ENCODE measurements around the gene FBXL17. TPM values are rescaled to one million over a fixed set of nuclear protein-coding genes. Genes with fewer than 3 reads are reported as not detected.

Gene FBXL17
- total and polyA plus RNA-seq, 2 of the 4 experiments (the other 2 are of a cell fraction), result 3.9 to 8.1 TPM

DNA sequence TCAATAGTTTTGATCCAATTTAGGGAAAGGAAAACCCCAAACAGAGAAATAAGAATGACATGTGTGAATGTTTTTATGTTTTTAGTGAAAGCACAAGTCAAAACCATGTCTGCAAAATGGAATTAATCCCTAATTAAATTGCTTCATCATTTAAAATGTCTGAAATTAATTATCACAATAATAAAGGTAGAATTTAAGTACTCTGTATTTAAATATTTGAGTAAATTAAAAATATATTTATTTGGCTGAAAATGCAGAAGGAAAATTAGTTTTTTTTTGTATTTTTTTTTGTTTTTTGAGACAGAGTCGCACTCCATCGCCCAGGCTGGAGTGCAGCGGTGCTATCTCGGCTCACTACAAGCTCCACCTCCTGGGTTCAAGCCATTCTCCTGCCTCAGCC, 380.7 kb downstream of the FBXL17 start:
- dilution Hi-C loops (cut with HindIII; ENCODE audit: low sequenced_read_pairs, unreplicated experiment), result no loop called here
- ATAC-seq (ENCODE audit: low read depth), result no peak
- Histone ChIP-seq H3K14ac (replicated peaks; ENCODE audit: low read depth, low read length) (no peak overlapping the region), H3K9ac (ENCODE audit: low read depth, low read length) (no peak overlapping the region), H2BK120ac (ENCODE audit: low read depth, low read length) (no peak overlapping the region), H3K79me1 (ENCODE audit: low read depth in 1 of 2, low read length in 2 of 2) (no peaks in the 10 kb centered on the region), H3K4me3 (ENCODE audit: insufficient read depth, low read depth, low read length) (no peak overlapping the region), H2AK5ac (ENCODE audit: low read depth, low read length) (no peak overlapping the region), H3K4me2 (ENCODE audit: low read depth, low read length) (no peak overlapping the region), H3K4me1 (ENCODE audit: control insufficient read depth, insufficient read depth, low read length) (peaks cover 4% of the 10 kb centered on the region), H3K56ac (ENCODE audit: extremely low read depth, insufficient read depth, low read length) (no peak overlapping the region), H4K91ac (ENCODE audit: insufficient read depth, low read depth, low read length) (no peak overlapping the region), H3K4ac (ENCODE audit: low read depth, low read length) (no peak overlapping the region), H2BK15ac (ENCODE audit: low read depth, low read length) (no peak overlapping the region), H4K5ac (ENCODE audit: low read depth, low read length) (no peak overlapping the region), H3K36me3 (ENCODE audit: control insufficient read depth, insufficient read depth, low read length) (no peaks in the 10 kb centered on the region), H4K20me1 (ENCODE audit: insufficient read depth, low read length) (no peaks in the 10 kb centered on the region), H3K27me3 (ENCODE audit: control insufficient read depth, insufficient read depth, low read length) (no peaks in the 10 kb centered on the region), H3K9me3 (ENCODE audit: control insufficient read depth, insufficient read depth, low read length) (no peaks in the 10 kb centered on the region), H3K9me1 (ENCODE audit: insufficient read depth, low read length) (no peaks in the 10 kb centered on the region), H2BK20ac (ENCODE audit: low read depth, low read length) (no peak overlapping the region), H3K18ac (ENCODE audit: low read depth, low read length) (no peak overlapping the region), H2AFZ (replicated peaks; ENCODE audit: low read length, poor library complexity) (no peak overlapping the region), H2AK9ac (replicated peaks; ENCODE audit: low read depth, low read length, poor library complexity) (no peak overlapping the region), H4K8ac (ENCODE audit: low read depth in 2 of 2, low read length in 2 of 2) (no peak overlapping the region), H2BK5ac (ENCODE audit: low read depth, low read length, poor library complexity, severe bottlenecking) (no peak overlapping the region), H3K23ac (ENCODE audit: low read depth, low read length) (no peak overlapping the region), H3K27ac (ENCODE audit: insufficient read depth, low read length) (no peak overlapping the region)
- in situ Hi-C loops (cut with MboI; ENCODE audit: low sequenced_read_pairs), result no loop called here
- CTCF ChIA-PET, result no interaction called here
- intact Hi-C loops (cut with micrococcal nuclease), result no loop called here
- POLR2A ChIA-PET (ENCODE audit: unreplicated experiment), result interaction anchor here (0.7 kb wide), 1 partner anchor 225 kb away, joined by 4 read pairs; no protein-coding TSS in a partner anchor
- no peak for TF ChIP-seq RFX5 (IDR thresholded peaks at IDR 0.05; ENCODE audit: low read depth, low read length)
- WGBS, 2 experiments (ENCODE audit: extremely low coverage in 2 of 2, insufficient read length in 1 of 2), result no CpG with 5 or more reads among the region's 4 CpGs
- BruUV-seq (replicated peaks), result no TSS peak
- no peak for DNase-seq

All from IMR-90 (cell line).